ENCODE results near the gene SNX3.

Gene SNX3

DNA sequence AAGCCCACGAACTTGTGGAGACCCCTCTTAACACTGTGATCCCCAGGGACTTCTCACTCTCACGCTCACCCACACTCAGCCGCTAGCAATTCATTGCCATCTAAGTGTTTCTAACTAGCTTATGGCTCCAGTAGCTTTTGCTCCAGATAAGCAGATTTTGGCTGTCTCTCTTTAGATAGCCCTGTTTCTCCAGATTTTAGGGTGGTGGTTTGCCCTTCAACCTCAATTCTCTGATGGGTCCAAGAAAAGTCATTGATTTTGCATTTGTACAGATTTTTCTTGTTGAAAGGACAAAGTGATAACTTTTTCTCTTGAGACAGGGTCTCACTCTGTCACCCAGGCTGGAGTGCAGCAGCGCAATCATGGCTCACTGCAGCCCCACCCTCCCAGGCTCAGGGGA is 53.8 kb downstream of the SNX3 start:
- FAIRE-seq (no peak), DNase-seq (ENCODE audit: insufficient read length, low spot score) (no peak)

DNA sequence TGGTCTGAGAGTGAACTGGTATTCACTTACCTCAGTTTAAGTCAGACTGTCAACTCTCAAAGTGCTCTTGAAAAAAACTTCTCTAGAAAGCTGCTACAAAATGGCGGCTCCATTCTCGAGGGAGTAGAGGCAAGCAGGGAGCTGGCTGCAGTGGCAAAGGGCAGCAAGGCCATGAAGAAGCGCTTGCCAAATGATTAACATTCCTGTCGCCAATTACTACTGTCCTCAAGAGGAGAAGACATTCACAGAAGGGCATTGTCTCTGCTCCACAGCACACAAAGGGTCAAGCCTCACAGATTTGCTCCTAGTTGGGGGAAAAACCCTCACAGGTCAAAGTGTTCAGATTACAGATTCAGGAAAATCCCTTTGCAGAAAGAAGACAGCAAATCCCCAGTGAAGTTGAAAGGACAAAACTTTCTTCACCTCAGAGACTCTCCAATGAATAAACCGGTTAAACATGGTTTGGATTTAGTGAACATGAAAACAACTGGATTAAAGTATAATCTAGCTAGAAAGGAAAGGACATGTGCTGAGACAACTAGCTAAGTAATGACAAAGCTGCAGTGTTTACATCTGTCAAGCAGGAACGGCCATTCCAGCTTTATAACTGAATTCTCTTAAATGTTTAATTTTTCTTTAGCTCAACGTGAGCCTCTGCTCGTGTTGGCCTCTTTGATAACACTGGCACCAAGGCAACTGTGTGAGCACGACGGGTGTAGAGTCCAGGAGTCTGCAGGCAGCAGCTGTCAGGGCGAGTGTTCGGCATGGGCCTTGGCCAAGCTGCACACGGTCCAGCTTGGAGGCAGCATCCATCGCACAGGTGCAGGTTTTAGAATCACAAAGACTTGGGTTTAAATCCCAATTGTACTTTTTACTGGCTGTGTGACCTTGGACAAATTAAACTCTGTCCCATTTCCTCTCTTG is 57.4 kb downstream of the SNX3 start:
- DNase-seq (ENCODE audit: insufficient read length, low spot score) (no peak), FAIRE-seq (no peak)
- TF ChIP-seq CTCF (IDR thresholded peaks at IDR 0.05; ENCODE audit: insufficient read depth, missing control alignments), result no peak

More for the DNA sequence above, 53.8 kb downstream of the SNX3 start:
- TF ChIP-seq CTCF (IDR thresholded peaks at IDR 0.05; ENCODE audit: insufficient read depth, missing control alignments), result no peak

GRCh38 chr6:108200631-108201030 is 60.2 kb downstream of the SNX3 start:
- FAIRE-seq, result no peak
- TF ChIP-seq CTCF (IDR thresholded peaks at IDR 0.05; ENCODE audit: insufficient read depth, missing control alignments), result no peak
- DNase-seq (ENCODE audit: insufficient read length, low spot score), result no peak

- no peak for TF ChIP-seq CTCF (IDR thresholded peaks at IDR 0.05; ENCODE audit: insufficient read depth, missing control alignments)
- FAIRE-seq, result no peak
- DNase-seq (ENCODE audit: insufficient read length, low spot score), result no peak
These were observed 60.7 kb downstream of the SNX3 start for GRCh38 chr6:108200186-108200585.

GRCh38 chr6:108198761-108199498 is 61.9 kb downstream of the SNX3 start:
- TF ChIP-seq CTCF (IDR thresholded peaks at IDR 0.05; ENCODE audit: insufficient read depth, missing control alignments), result no peak
- FAIRE-seq (no peak), DNase-seq (ENCODE audit: insufficient read length, low spot score) (no peak)

- TF ChIP-seq CTCF (IDR thresholded peaks at IDR 0.05; ENCODE audit: insufficient read depth, missing control alignments), result no peak
- no peak for FAIRE-seq
- DNase-seq (ENCODE audit: insufficient read length, low spot score), result no peak
These were observed 65.6 kb downstream of the SNX3 start for GRCh38 chr6:108195209-108195608.

All from D721Med (cell line).